CD4-positive, alpha-beta T cell treated with Interleukin-12 subunit alpha and Interleukin-12 subunit beta, for 1 hour (primary cell): ENCODE data around the gene SLC38A1.
"Not testable (repeated sequence)": the region's sequence is repeated elsewhere in the genome, so short reads cannot be mapped to it uniquely, and the experiment has no call there.

Experiments used
- DNase-seq: peaks from one replicate; pipeline ENCODE4 v3.0.0-alpha.2; 2020

Gene SLC38A1

DNA sequence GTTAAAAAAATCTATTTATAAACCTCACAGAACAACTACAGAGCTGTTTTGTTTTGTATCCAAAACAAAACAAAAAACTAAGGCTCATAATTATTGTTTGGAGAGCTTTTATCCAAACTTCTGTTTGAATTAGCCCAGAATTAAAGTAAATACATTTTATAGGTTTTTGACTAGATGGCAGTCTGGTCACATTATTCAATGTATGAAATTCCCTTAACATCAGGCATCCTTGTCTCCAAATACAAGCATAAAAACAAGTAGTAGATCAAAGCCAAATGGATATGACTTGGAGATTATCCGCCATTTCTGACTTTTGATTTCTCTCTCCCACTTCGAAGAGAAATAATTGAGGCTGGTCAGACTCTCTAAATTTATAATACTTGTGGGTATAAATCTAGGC is 63.5 kb downstream of the SLC38A1 start:
- DNase-seq = no peak

DNA sequence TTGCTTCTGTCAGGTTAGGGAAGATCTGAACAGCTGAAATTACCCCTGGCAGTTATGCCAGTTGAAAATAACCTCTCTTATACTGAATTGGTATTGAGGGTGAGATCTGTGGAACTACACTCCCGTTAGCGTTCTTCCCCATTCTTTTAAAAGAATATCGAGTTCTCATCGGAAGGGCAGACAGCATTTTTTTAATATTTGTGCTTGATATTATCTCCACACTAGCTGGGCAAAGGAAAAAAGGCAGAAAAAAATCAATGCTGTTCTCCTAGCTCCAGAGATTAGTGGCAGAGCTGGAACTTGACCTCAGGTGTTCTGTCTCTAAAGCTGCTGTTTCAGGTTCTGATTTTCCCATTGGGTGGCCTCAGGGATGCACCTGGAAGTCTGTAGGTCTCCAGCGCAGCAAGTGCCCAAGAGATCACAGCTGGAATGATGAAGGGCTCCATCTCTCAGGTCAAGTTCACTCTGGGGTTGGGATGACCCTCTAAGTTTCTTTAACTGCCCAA is 67.5 kb downstream of the SLC38A1 start:
- no peak for DNase-seq

DNA sequence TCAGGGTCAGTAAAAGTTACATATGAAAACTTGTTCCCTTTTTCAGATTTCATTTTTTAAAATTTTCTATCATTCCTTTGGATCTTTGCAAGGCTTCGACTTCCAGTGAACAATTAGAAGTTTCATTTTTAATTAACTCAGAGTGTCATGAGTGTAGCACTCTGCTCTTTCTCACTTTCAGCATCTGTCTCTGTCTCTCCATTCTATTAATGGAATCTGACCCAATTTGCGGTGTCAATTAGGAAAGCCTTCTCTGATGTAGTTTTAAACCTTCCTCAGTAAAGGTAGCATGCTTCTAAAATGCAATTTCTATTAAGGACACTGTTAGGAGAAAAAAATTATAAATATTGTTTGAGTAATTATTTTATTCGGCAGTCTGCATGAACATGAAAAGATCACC is 68.3 kb downstream of the SLC38A1 start:
- no peak for DNase-seq

DNA sequence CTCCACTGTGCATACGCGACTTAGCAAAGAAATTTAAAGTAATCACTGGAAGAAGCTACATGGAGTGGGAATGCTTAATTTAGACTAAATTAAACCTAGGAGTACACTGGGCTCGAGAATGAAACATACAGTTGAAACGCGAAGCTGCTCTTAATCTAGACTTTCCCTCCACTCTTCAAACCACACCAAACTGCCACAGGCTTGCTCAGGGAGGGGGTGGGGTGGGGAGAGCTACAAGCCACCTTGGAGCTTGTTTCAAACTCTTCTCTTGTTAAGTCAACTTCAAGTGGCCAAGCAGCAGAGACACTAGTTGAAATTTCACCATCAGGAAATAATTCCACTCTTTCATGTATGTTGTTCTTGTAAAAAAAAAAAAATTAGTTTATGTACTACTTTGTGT is 69.9 kb downstream of the SLC38A1 start:
- no peak for DNase-seq

DNA sequence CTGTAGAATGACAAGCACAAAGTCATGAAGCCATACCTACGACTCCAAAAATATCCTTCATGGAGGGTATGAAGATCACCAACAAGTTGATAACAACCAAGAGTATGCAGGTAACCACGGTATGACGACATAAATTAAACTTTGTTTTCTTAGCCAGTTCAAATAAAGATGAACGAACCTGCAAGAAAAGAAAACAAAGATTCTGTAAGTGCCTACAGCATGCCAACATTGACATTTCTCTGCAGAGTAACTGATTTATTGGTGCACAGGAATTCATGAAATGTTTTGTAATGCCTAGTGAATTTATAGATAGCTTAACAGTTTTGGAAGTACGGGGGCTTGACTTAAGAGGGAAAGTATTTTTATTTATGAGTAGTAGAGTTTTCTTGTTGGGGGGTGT is 71.0 kb downstream of the SLC38A1 start:
- DNase-seq = no peak

DNA sequence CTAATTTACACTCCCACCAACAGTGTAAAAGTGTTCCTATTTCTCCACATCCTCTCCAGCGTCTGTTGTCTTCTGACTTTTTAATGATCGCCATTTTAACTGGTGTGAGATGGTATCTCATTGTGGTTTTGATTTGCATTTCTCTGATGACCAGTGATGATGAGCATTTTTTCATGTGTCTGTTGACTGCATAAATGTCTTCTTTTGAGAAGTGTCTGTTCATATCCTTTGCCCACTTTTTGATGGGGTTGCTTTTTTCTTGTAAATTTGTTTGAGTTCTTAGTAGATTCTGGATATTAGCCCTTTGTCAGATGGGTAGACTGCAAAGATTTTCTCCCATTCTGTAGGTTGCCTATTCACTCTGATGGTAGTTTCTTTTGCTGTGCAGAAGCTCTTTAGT is 78.3 kb downstream of the SLC38A1 start:
- not testable (repeated sequence) for DNase-seq

DNA sequence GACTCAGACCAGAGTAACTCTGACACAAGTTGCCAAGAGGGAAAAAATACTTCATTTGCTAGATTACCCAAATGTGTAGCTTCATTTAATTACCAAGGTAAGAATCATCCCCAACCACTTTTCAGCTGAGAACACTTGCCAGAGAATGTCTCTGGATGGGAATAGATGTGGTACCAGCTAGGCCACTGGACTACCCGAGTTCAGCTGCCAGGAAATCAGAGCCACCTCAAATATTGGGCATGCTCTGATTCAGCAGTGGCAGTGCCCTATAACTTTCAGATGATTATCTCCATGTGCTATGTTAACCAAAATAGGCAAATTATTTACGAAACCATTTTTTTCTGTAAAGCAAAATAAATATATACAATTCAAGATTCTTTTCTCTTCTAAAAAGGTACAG is 80.7 kb downstream of the SLC38A1 start:
- no peak for DNase-seq

DNA sequence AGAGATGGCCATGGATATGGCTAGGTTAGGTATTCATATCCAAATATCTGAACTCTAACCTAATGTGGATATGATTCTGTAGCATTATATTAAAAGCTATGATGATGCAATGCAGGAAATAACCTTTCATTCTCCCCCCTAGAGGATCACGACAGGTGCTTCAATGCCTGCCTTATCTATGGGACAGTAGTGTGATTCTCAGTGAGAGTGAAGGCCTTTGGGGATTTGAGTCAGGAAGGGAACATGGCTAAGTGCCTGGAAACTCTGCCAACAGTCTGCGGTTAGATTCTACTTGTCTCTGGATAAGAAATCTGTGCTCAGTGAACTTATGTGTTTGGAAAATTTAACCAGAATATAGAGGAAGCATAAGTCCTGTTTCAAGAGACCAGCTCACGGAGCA is 81.8 kb downstream of the SLC38A1 start:
- no peak for DNase-seq

DNA sequence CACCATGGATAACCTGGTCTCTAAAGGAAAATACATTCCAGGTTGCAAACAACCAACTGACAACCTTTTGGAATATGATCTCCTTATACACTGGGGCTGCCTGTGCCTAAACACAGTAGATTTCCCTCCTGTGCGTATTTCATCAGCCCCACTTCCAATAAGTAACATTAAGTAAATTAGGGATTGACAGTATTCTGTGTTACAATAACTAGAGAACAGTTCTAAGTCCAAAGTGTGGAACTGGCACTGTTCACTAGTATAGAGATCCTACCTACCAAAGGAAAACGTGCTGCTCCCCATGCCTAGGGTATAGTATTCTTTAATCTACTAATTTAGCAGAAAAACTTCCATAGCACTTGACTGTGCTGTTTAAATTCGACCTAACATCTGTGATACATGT is 82.8 kb downstream of the SLC38A1 start:
- no peak for DNase-seq

DNA sequence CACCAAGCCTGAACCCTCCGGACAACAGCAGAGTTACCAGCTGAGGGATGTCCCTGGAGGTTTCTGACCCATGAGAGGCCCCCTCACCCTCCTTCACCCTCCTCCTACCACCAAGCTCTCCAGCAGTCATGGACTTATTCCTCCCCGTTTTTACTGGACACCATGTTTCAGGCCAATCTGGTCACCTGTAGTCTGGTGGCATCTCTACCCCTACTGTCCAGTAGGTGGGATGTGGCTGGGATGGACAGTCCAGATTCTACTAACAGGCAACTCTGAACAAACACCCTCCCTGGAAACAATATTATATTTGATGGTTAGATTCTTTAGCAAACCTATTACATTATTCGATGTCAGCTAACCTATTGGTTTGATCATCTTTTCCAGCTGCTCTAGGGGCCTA is 83.2 kb downstream of the SLC38A1 start:
- DNase-seq = no peak

DNA sequence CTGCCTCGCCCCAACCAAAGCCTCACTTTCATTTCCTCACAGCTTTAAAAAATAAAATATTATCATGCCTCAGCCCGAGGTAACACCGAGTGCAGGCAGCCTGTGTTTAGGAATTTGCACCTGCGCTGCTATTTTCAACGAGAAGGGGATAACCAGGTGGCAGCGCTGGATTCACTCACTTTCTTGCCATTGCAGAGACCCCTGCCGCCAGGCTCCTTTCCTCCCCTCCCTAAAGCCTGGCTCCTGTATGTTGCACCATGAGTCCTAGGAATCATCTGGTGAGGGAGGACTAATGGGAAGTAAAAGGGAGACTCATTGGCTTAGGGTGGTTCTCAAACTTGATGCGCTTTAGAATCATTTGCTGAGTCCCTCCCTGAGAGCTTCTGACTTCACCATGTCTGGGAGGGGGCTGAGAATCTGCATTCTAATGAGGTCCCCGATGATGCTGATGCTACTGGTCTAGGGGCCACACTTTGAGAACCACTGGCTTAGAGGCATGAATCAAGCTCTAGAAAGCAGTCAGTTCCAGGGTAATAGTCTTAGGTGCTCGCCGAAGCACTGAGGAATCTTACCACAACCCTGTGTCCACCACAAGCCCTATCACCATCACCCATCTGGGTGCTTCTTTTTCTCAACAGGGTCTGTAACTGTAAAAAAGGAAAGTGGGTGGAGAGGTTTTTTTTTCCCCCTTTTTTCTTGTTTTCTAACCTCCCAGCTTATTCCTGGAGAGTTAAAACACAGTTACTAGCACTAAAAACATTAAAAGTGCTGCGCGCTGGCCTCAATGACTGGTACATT is 83.8 kb downstream of the SLC38A1 start:
- DNase-seq = no peak

DNA sequence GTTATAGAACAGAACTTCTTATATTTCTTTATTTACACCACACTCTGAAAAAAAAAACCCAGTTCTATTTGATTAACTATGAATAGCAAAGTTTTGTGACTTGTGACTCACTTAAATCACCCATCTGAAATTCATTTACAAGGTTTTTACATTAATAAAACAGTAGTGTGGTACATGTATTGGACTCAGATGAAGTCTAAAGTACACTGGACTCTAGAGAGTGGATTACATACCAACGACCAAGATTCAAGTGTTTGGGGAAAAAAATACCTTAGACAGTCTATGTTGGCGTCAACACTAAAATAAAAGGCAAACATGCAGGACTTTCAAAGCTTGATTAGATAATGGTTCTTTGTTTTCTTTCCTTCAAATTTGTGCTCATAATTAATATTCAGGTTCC is 85.7 kb downstream of the SLC38A1 start:
- no peak for DNase-seq

DNA sequence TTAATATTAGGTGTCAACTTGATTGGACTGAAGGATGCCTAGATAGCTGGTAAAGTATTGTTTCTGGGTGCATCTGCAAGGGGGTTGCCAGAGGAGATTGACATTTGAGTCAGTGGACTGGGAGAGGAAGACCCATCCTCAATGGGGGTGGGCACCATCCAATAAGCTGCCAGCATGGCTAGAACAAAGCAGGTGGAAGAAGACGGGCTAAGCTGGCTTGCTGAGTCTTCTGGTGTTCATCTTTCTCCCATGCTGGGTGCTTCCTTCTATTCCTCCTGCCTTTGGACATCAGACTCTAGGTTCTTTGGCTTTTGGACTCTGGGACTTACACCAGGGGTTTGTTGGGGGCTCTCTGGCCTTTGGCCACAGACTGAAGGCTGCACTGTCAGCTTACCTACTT is 87.4 kb downstream of the SLC38A1 start:
- DNase-seq = no peak

DNA sequence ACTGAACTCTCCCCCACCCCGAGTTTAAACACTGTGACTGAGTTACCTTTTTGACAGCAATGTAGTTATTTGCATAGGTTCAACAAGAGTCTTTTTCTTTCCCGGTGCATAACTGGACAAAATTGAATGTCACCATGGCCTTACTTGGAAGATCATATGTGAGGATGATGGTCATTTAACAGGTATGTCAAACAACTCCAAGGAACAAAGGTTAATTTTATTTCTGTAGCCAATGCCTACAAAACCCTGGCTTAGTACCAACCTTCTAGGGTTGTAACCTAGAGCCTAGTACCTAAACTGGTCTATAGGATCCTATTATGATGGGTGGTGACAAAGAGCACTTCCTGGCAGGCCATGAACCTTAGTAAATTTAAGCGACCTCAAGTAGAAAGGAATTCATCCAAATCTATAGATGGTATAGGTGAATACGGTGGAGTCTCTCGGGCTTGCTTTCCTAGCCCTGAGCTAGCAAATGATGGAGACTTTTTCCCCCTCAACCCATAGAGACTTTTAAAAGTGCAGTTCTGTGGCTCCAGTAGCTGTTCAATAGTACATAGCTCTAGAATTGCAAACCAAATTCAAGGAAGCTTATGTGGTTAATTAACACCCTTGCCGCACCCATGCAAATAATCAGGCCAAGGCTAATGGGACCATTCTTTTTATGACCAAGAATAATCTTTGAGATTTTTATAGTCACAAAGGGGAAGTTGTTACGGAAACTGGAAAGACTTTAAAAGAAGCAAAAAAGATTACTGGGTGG is 89.0 kb downstream of the SLC38A1 start:
- DNase-seq = no peak

DNA sequence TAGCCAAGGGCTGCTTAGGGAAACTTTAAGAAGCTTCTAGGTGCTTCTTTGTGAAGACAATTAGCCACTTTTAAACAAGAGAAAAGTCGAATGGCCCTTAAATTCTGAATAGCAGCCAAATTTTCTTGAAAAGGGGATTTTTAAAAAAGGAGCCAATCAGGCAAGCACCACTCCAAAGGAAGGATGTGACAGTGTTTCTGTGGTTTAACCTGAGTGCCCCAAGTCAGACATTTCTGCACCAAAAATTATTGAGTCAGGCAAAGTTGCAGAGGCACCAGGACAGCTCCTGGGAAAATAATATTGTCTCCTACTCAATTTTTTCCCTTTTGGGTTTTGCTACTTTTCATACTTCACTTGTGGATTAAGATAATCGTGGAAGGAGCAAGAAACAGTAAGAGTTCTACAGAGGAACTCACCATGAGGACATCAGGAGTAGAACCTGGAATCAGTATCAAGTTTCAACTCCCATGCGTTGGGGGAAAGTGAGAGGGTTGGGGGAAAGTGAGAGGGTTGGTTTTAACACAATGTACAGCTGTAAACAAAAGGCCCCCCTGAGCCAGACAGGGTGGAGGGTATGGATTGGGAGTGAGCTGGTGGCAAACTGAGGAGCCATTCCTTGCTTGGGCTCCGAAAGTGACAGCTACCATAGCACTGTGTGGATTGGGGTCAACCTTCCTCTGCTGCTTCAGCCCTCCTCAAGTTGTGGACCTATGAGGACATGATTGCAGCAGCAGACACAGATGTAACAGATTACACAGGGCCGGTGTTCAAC is 90.8 kb downstream of the SLC38A1 start:
- DNase-seq = peak; percentile 55

DNA sequence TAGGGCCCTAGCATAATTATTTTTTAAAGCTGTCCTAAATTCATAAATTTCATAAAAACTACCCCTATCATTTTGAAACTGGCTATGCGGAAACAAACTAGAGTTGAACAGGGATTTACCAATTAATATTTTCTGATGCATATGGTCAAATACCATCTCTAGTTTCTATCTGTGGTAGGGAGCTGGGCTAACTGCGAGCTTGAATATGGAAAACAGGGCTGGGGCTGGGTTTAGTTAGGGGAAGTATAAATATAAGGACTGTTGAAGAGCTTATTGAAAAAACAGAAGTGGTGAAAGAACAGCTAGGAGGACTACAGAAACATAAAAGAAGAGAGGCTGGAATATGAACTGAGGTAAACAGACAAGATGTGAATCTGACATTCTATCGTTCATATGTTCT is 91.8 kb downstream of the SLC38A1 start:
- DNase-seq = no peak

DNA sequence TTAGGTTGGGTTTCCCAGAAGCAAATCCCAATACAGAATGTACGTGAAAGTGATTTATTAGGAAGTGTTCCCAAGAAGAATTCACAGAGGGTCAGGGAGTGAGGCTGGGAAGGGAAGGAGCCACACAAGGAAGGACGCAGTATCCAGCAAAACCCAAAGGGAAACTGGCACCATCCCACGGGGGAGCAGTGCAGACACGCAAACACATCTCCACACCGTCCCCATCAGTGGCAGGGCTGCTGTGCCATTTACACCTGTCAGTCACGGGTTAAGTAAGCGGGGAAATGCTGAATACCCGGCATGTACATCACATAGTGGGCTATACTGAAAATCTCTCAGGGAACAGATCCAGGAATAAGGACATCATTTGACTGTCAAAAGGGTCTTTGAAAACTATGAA is 93.9 kb downstream of the SLC38A1 start:
- no peak for DNase-seq

DNA sequence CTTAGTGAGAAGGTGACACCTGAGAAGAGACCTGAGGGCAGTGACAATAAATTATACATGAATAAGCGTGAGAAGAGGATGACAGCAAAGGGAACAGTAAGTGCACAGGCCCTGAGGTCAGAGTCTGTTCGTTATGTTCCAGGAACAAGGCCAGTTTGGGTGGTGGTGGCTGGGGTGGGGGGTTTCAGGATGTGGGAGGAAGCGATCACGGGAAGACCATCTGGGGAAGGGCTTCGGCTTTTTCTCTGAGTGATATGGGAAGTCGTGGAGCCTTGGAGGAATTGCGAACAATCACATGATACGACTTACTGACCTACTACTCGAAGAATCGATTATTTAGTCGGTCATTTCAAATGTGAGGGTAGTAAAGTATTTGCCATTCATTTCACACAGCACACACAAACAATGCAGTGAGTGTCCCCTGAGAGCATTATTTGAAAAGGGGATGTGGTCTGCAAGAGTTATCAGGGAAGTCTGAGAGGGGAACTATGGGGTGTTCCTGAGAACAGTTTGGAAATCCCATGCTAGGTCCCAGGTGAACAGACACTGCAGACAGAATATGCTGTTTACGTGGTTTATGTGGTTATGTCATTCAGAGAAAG is 94.7 kb downstream of the SLC38A1 start:
- no peak for DNase-seq

DNA sequence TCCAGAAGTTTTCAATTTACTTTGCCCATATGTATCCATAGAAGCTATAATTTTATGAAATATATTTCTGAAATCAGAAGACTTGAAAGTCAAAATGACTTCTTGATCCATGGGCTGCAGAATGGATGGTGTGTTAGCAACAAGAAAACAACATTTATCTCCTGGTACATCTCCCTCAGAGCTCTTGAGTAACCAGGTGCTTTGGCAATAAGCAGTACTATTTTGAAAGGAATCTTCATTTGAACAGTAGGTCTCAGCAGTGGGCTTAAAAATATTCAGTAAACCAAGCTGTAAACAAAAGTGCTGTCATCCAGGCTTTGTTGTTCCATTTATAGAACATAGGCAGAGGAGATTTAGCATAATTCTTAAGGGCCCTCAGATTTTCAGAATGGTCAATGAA is 100.4 kb downstream of the SLC38A1 start:
- DNase-seq = no peak

DNA sequence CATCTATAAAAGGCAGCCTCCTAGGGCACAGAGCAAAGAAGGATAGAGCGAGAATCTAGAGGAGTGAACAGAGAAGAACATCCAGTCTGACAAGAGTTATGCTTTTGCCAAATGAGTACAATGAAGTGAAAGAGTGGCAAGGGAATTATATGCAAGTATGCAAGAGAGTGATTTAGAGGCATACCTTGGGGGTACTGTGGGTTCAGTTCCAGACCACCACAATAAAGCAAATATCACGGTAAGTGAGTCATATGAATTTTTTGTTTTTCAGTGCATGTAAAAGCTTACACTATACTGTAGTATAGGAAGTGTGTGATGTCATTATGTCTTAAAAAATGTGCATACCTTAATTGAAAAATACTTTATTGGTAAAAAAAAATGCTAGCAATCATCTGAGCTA is 101.4 kb downstream of the SLC38A1 start:
- no peak for DNase-seq

DNA sequence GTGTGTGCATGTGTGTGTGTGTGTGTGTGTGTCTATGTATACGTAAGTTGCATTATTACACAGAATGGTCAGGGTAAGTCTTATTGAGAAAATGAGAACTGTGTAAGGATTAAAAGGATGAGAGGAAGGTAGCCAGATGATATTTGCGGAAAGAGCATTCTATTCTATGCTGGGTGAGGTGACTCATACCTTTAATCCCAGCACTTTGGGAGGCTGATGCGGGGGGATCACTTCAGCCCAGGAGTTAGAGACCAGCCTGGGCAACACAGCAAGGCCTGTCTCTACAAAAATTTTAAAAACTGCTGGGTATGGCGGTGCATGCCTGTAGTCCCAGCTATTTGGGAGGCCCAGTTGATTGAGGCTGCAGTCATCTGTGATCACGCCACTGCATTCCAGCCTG is 103.7 kb downstream of the SLC38A1 start:
- DNase-seq = no peak

DNA sequence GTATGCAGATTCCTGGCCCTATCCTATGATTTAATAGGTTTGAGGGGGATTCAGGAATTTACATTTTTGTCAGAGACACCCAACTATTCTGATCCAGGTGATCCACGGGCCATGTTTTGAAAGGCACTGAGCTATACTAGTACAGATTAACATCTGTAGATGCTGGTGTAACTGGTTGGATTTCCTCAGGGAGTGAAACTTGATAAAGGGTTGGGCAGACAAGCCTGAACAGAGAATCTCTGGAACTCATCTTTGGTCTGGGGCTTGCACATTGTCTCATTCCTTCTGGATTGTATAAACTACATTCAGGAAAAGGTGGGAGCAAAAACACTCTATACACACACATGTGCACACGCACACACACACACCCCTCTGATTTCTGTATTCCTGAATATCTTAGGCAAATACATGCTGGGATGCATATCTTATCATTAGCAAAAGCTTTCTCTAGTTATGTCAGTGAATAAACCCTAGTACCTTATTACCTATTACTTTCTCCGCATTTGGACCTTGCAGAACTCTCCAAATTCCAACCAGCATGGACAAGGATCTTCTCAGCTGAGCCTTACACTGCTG is 104.6 kb downstream of the SLC38A1 start:
- DNase-seq = no peak

DNA sequence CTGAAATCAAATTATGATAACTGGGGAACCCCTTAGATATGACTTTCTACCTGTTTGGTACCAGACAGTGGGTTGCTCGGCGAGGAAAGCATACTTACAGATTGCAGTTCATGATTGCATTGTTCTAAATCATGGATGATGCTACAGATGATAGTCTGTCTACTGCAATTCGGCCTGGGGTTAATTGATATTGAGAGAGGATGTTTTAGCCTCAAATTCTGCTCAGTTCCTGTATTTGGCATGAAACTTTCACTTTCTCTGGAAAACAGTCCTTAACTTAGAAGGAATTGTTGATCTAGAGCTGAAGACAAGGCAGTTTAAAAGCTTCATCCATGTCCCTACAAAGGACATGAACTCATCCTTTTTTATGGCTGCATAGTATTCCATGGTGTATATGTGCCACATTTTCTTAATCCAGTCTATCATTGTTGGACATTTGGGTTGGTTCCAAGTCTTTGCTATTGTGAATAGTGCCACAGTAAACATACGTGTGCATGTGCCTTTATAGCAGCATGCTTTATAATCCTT is 106.2 kb downstream of the SLC38A1 start:
- DNase-seq = not testable (repeated sequence)
